OCI-LY3 (cell line): Measurements from ENCODE around the gene CA7.

ENCODE experiments used
- H2AFZ ChIP-seq: fragments of 200-600, 300-600 bp; shearing (Covaris generic); 2 replicates; pipeline ENCODE4 v1.6.0; 2014; ENCODE audit warnings: antibody characterized with exemption, low read depth, low read length
- H3K27ac ChIP-seq: fragments of 200-600, 300-600 bp; sonication (generic); 2 replicates; pipeline ENCODE4 v1.5.1; 2014; ENCODE audit warnings: mild to moderate bottlenecking, low read length, moderate library complexity, mixed read lengths
- H3K27me3 ChIP-seq: fragments of 200-600, 300-600 bp; sonication (generic); 2 replicates; pipeline ENCODE4 v1.6.1; 2014; ENCODE audit warnings: low read depth, low read length, mixed read lengths
- H3K36me3 ChIP-seq: fragments of 200-600, 300-600 bp; sonication (generic); replicated peaks from 2 replicates; pipeline ENCODE3; 2014; ENCODE audit warnings: low read depth, low read length, mixed read lengths
- H3K4me1 ChIP-seq: fragments of 300-600, 200-600 bp; sonication (generic); 2 replicates; pipeline ENCODE4 v1.6.1; 2014; ENCODE audit warnings: low read length, mixed read lengths
- H3K4me2 ChIP-seq: fragments of 200-600, 300-600 bp; sonication (generic); 2 replicates; pipeline ENCODE4 v1.6.1; 2014; ENCODE audit warnings: low read length, mixed read lengths
- H3K4me3 ChIP-seq: fragments of 300-600, 200-600 bp; sonication (generic); 2 replicates; pipeline ENCODE4 v1.5.1; 2014; ENCODE audit warnings: antibody characterized with exemption, mild to moderate bottlenecking, low read length, moderate library complexity
- H3K79me2 ChIP-seq: fragments of 300-600, 200-600 bp; shearing (Covaris generic); 2 replicates; pipeline ENCODE4 v1.6.1; 2014; ENCODE audit warnings: mild to moderate bottlenecking, low read length, mixed read lengths
- H3K9ac ChIP-seq: fragments of 300-600, 200-600 bp; shearing (Covaris generic); 2 replicates; pipeline ENCODE4 v1.6.0; 2014; ENCODE audit warnings: mild to moderate bottlenecking, low read length, moderate library complexity
- H3K9me3 ChIP-seq: fragments of 200-600, 300-600 bp; shearing (Covaris generic); 2 replicates; pipeline ENCODE4 v1.6.1; 2014; ENCODE audit warnings: low read length, mixed read lengths; ENCODE audit not compliant: insufficient read depth
- H4K20me1 ChIP-seq: fragments of 200-600, 300-600 bp; sonication (generic); 2 replicates; pipeline ENCODE4 v1.6.1; 2016; ENCODE audit warnings: low read length, mixed read lengths; ENCODE audit not compliant: insufficient read depth
- CTCF ChIP-seq: fragments of 200-600, 300-600 bp; sonication (generic); IDR thresholded peaks from 2 replicates; pipeline ENCODE4 v1.5.1; 2014; ENCODE audit warnings: antibody characterized with exemption, low read length, low read depth
- EZH2phosphoT487 ChIP-seq: fragments of 200-600 bp; shearing (Covaris generic); IDR thresholded peaks from 2 replicates; pipeline ENCODE4 v1.6.1; 2018; ENCODE audit warnings: antibody characterized with exemption, mixed run types, low read depth

The CA7 gene

GRCh38 chr16:66872943-66873684, 28.9 kb downstream of the CA7 start:
- peak overlapping the region; percentile 83 for H2AFZ ChIP-seq
- TF ChIP-seq EZH2phosphoT487 (no peak), CTCF (peak; percentile 95)

GRCh38 chr16:66873685-66874055, 29.5 kb downstream of the CA7 start:
- H4K20me1 ChIP-seq: no peaks in the 10 kb centered on the region
- H3K79me2 ChIP-seq: no peaks in the 10 kb centered on the region
- TF ChIP-seq CTCF (no peak), EZH2phosphoT487 (no peak)
- peaks cover 12% of the 10 kb centered on the region; the same call in 1 of the 2 replicates for H3K4me1 ChIP-seq
- H3K4me3 ChIP-seq: peak overlapping the region; percentile 80; the same call in 1 of the 2 replicates
- H2AFZ ChIP-seq: no peak overlapping the region
- no peaks in the 10 kb centered on the region for H3K36me3 ChIP-seq
- H3K9ac ChIP-seq: peak overlapping the region; percentile 61; the same call in 1 of the 2 replicates
- H3K4me2 ChIP-seq: peak overlapping the region; percentile 100
- no peak overlapping the region for H3K27ac ChIP-seq
- peaks cover 5% of the 10 kb centered on the region; the same call in 1 of the 2 replicates for H3K27me3 ChIP-seq
- no peaks in the 10 kb centered on the region for H3K9me3 ChIP-seq

More at GRCh38 chr16:66872943-66873684, 28.9 kb downstream of the CA7 start:
- Histone ChIP-seq H3K9ac (peak overlapping the region; percentile 61), H3K4me3 (peak overlapping the region; percentile 80), H3K79me2 (no peaks in the 10 kb centered on the region), H4K20me1 (no peaks in the 10 kb centered on the region), H3K36me3 (no peaks in the 10 kb centered on the region), H3K4me1 (peaks cover 6% of the 10 kb centered on the region; the same call in 1 of the 2 replicates), H3K4me2 (peak overlapping the region; percentile 100), H3K27ac (no peak overlapping the region), H3K27me3 (peaks cover 5% of the 10 kb centered on the region; the same call in 1 of the 2 replicates), H3K9me3 (no peaks in the 10 kb centered on the region)

GRCh38 chr16:66874079-66874775, 30.0 kb downstream of the CA7 start:
- Histone ChIP-seq H3K4me2 (no peak overlapping the region), H3K36me3 (no peaks in the 10 kb centered on the region), H2AFZ (no peak overlapping the region), H3K4me1 (peaks cover 12% of the 10 kb centered on the region; the same call in 1 of the 2 replicates), H3K27me3 (peaks cover 5% of the 10 kb centered on the region; the same call in 1 of the 2 replicates), H3K79me2 (no peaks in the 10 kb centered on the region), H3K9ac (no peak overlapping the region), H3K9me3 (no peaks in the 10 kb centered on the region), H3K27ac (no peak overlapping the region), H3K4me3 (no peak overlapping the region), H4K20me1 (no peaks in the 10 kb centered on the region)
- TF ChIP-seq CTCF (no peak), EZH2phosphoT487 (no peak)

- peaks cover 18% of the 10 kb centered on the region for H3K4me1 ChIP-seq
- H3K4me3 ChIP-seq: no peak overlapping the region
- TF ChIP-seq EZH2phosphoT487: no peak
- TF ChIP-seq CTCF: no peak
- H3K36me3 ChIP-seq: peaks cover 2% of the 10 kb centered on the region
- no peaks in the 10 kb centered on the region for H3K27me3 ChIP-seq
- no peaks in the 10 kb centered on the region for H4K20me1 ChIP-seq
- H3K9ac ChIP-seq: no peak overlapping the region
- H3K27ac ChIP-seq: no peak overlapping the region
- no peak overlapping the region for H3K4me2 ChIP-seq
- H3K79me2 ChIP-seq: peaks cover 21% of the 10 kb centered on the region
- H2AFZ ChIP-seq: no peak overlapping the region
- no peaks in the 10 kb centered on the region for H3K9me3 ChIP-seq
Observed at GRCh38 chr16:66878067-66878466, 33.9 kb downstream of the CA7 start.
